Esophagus muscularis mucosa (tissue), 4 donors: ENCODE data around the gene SAP25. TPM values are rescaled to one million over a fixed set of nuclear protein-coding genes. Genes with fewer than 3 reads are reported as not detected.

Source experiments
- DNase-seq: peaks from one replicate; pipeline ENCODE4 v3.0.0-alpha.2; 2017; ENCODE audit errors: extremely low spot score
- H3K27ac ChIP-seq, 4 donors: fragments of 200-600 bp; sonication (generic); replicated peaks in 1 of 4; 1 replicate in 3 of 4; 2 replicates in 1 of 4; pipeline ENCODE4 v1.5.1; 2016 to 2019; ENCODE audit warnings: mild to moderate bottlenecking in 1 of 4
- H3K27me3 ChIP-seq, 4 donors: fragments of 200-600 bp; sonication (generic); one replicate each; pipeline versions ENCODE4 v1.5.1 to v1.6.0; 2016 to 2019
- H3K36me3 ChIP-seq, 4 donors: fragments of 200-600 bp; sonication (generic); one replicate each; pipeline ENCODE4 v1.5.1; 2016 to 2019
- H3K4me1 ChIP-seq, 4 donors: fragments of 200-600 bp; sonication (generic); one replicate each; pipeline ENCODE4 v1.5.1; 2016 to 2019
- H3K4me3 ChIP-seq, 4 donors: fragments of 200-600 bp; sonication (generic); 1 replicate in 2 of 4; 2 replicates in 2 of 4; pipeline ENCODE4 v1.5.1; 2016 to 2019; ENCODE audit warnings: mild to moderate bottlenecking in 4 of 4, moderate library complexity in 1 of 4
- H3K9me3 ChIP-seq, 4 donors: fragments of 200-600 bp; sonication (generic); 1 replicate in 3 of 4; 2 replicates in 1 of 4; pipeline ENCODE4 v1.5.1; 2016 to 2019
- EP300 ChIP-seq: sonication (generic); formaldehyde crosslinking; IDR thresholded peaks from one replicate; pipeline ENCODE4 v1.6.1; 2017; ENCODE audit warnings: antibody characterized with exemption
- POLR2A ChIP-seq: fragments of 450-650 bp; IDR thresholded peaks from one replicate; pipeline ENCODE4 v1.6.1; 2017; ENCODE audit warnings: antibody characterized with exemption, moderate library complexity, mild to moderate bottlenecking, low read depth
- POLR2AphosphoS5 ChIP-seq, 2 donors: sonication (generic); formaldehyde crosslinking; IDR thresholded peaks; one replicate each; pipeline ENCODE4 v1.6.1; 2017; ENCODE audit warnings: antibody characterized with exemption in 2 of 2
- WGBS: methylation state at CpG from one replicate; pipeline ENCODE4 v1.1.5; 2018; 5-methylcytosine and 5-hydroxymethylcytosine counted together
- intact Hi-C: fragments of 100-400 bp; cut with DNase I; formaldehyde crosslinking; loops from one replicate; pipeline ENCODE4 v1.15.1; 2023
- total RNA-seq, 4 donors: library from RNA; depleted of rRNA; stranded (reverse); fragments of >200 nt; gene quantifications; one replicate each; pipeline versions ENCODE4 v1.1.0 to v1.2.1, GENCODE V29; 2016
- TF ChIP-seq, protein P1 (sequence below), 3 experiments: fragments of 200-600 bp in 2 of 3; fragments of 450-650 bp in 1 of 3; sonication (generic) in 2 of 3; IDR thresholded peaks; one replicate each; pipeline ENCODE4 v1.5.1; 2017 to 2019; ENCODE audit warnings: antibody characterized with exemption in 3 of 3, mild to moderate bottlenecking in 2 of 3, moderate library complexity in 1 of 3

The SAP25 gene
- total RNA-seq, 4 donors from 2014 or later: 0.83 to 0.92 TPM; not detected in 2

DNA sequence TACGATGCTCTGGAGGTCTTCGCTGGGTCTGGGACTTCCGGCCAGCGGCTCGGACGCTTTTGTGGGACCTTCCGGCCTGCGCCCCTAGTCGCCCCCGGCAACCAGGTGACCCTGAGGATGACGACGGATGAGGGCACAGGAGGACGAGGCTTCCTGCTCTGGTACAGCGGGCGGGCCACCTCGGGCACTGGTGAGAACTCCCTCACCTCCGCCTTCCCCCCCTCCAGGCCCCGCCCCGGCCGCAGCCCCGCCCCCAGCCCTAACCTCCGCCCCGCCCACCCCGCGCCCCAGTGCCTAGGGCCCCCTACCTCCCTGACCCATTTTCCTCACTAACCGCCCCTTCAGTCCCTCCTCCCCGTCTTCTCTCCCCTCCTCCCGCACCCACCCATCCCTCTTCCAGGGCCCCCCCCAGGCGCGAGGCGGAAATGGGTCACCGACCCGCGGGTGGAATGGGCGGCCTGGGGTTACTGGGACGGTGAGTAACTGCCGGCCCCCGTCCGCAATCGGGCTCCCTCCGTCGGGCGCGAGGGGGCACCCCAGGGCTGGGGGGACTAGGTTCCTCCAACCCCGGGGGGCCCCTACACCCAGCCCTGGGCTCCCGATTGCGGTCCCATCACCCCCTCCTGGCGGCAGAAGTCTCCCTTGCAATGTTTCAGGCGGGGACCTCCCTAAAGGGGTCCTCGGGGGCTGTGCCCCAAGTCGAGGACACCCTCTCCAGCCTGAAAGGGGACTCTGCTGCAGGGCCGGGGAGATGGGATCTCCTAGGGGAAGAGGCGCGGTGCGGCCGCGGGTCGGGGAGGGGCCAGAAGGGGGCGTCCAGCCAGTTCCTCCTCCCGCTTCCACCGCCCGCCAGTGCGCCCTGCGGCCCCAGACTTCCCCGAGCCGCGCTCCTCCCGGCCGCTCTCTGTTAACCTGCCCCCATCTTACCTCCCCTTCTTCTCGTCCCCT lies 30.6 kb upstream of the SAP25 start:
- Histone ChIP-seq H3K27ac (peak overlapping the region; percentile 84 to 89 (median 86)), H3K9me3 (no peaks in the 10 kb centered on the region), H3K36me3 (no peaks in the 10 kb centered on the region), H3K4me1 (peaks cover 20 to 48% (median 43%) of the 10 kb centered on the region in 4 donors), H3K27me3 (no peaks in the 10 kb centered on the region), H3K4me3 (peak overlapping the region; percentile 66 to 90 (median 74))
- DNase-seq: no peak
- peak; percentile 45 for TF ChIP-seq POLR2A
- TF ChIP-seq EP300: no peak
- TF ChIP-seq, protein P1, sequence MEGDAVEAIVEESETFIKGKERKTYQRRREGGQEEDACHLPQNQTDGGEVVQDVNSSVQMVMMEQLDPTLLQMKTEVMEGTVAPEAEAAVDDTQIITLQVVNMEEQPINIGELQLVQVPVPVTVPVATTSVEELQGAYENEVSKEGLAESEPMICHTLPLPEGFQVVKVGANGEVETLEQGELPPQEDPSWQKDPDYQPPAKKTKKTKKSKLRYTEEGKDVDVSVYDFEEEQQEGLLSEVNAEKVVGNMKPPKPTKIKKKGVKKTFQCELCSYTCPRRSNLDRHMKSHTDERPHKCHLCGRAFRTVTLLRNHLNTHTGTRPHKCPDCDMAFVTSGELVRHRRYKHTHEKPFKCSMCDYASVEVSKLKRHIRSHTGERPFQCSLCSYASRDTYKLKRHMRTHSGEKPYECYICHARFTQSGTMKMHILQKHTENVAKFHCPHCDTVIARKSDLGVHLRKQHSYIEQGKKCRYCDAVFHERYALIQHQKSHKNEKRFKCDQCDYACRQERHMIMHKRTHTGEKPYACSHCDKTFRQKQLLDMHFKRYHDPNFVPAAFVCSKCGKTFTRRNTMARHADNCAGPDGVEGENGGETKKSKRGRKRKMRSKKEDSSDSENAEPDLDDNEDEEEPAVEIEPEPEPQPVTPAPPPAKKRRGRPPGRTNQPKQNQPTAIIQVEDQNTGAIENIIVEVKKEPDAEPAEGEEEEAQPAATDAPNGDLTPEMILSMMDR (IDR thresholded peaks at IDR 0.05): peak; percentile 27 to 45 (median 39)
- TF ChIP-seq POLR2AphosphoS5 (IDR thresholded peaks at IDR 0.05): peak; percentile 63 to 89
- 0% methylated on average over 23 of the region's 70 CpGs for WGBS
- intact Hi-C loops: loop anchor here (5.0 to 10.0 kb wide), 2 partner anchors 88 to 250 kb away; partner anchors contain the start of genes GIGYF1 and SLC12A9

DNA sequence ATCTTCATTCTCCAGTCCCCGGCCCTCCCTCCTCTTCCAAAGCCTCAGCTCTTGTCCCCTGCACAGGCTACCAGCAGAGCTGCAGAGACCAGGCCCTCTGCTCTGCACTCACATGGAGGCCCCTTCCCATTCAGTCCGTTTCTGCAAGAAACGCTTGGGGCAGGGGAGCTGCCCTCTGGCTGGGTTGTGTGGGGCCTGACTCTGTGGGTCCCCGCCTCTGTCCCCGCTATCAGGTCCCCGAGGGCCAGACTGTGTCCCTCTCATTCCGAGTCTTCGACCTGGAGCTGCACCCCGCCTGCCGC lies 30.0 kb upstream of the SAP25 start:
- 8% methylated on average over 10 of the region's 10 CpGs for WGBS
- TF ChIP-seq, protein P1 (IDR thresholded peaks at IDR 0.05): no peak
- Histone ChIP-seq H3K36me3 (no peaks in the 10 kb centered on the region), H3K27ac (peak overlapping the region; percentile 84 to 89 (median 86)), H3K9me3 (no peaks in the 10 kb centered on the region), H3K4me1 (peaks cover 20 to 48% (median 43%) of the 10 kb centered on the region in 4 donors), H3K27me3 (no peaks in the 10 kb centered on the region), H3K4me3 (peak overlapping the region; percentile 66 to 90 (median 74))
- DNase-seq: no peak
- intact Hi-C loops: loop anchor here (2.0 to 10.0 kb wide), 3 partner anchors 17 to 251 kb away; partner anchors contain the start of genes FBXO24, GIGYF1, LRCH4 and SLC12A9

DNA sequence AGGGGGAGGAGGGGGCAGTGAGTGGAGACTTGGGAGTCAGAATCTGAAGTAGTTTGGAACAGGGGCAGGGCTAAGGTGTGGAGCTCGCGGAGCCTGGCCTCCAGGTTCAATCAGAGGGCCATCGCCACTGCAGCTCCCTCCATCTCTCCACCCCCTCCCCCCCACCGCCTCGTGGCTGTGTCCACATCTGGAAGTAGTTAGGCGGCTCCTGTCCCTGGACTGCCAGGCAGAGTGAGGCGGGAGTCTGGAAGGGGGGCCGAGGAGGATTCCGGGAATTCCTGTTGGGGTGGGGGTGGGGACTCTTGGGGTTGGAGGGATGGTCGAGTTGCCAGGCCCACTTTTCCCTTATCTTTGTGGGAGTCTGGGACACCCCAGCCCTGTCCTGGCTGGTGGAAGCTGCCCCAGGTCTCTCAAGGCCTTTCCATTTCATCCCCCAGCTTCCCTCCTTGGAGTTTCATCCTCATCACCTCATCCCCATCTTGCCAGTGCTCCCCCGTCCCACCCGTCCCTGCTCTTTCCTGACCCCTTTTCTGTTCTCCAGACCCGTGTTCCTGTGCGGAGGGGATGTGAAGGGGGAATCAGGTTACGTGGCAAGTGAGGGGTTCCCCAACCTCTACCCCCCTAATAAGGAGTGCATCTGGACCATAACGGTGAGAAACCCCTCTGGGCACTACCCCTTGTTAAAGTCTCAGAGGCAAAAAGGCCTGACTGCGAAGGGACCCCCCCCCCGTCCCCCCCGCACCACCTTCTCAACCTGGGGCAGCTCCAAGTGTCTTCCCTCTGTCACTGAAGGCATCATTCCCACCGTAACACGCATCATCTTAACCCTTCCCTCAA lies 29.4 kb upstream of the SAP25 start:
- no peaks in the 10 kb centered on the region for H3K36me3 ChIP-seq
- H3K4me1 ChIP-seq: peaks cover 20 to 48% (median 43%) of the 10 kb centered on the region in 4 donors
- H3K27me3 ChIP-seq: no peaks in the 10 kb centered on the region
- intact Hi-C loops: loop anchor here (2.0 to 10.0 kb wide), 3 partner anchors 16 to 252 kb away; partner anchors contain the start of genes FBXO24, GIGYF1, LRCH4 and SLC12A9
- TF ChIP-seq POLR2AphosphoS5 (IDR thresholded peaks at IDR 0.05) (peak in 1 of 2 donors; percentile 53), POLR2A (no peak)
- no peaks in the 10 kb centered on the region for H3K9me3 ChIP-seq
- DNase-seq: peak; percentile 95
- 47% methylated on average over 14 of the region's 21 CpGs for WGBS
- peak overlapping the region; percentile 66 to 90 (median 74) for H3K4me3 ChIP-seq
- H3K27ac ChIP-seq: peak overlapping the region; percentile 84 to 89 (median 86)

DNA sequence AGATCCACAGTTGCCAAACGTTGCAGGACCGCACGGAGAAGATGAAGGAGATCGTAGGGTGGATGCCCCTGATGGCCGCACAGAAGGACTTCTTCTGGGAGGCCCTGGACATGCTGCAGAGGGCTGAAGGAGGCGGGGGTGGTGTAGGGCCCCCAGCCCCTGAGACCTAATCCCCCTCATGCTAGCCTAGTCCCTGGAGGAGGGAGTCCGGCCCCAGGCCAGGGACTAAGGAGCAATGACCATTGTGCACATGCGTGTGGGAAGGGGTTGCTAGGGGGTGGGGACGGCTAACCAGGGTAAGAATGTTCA lies 27.0 kb upstream of the SAP25 start:
- H3K4me3 ChIP-seq: no peak overlapping the region
- H3K36me3 ChIP-seq: no peaks in the 10 kb centered on the region
- intact Hi-C loops: loop anchor here (5.0 to 10.0 kb wide), 2 partner anchors 92 to 254 kb away; partner anchors contain the start of genes GIGYF1 and SLC12A9
- no peaks in the 10 kb centered on the region for H3K9me3 ChIP-seq
- H3K27ac ChIP-seq: no peak overlapping the region
- H3K4me1 ChIP-seq: peaks cover 20 to 44% (median 39%) of the 10 kb centered on the region in 4 donors
- no peak for DNase-seq
- TF ChIP-seq POLR2AphosphoS5 (IDR thresholded peaks at IDR 0.05): no peak
- no peak for TF ChIP-seq POLR2A
- TF ChIP-seq, protein P1 (IDR thresholded peaks at IDR 0.05): no peak
- no peak for TF ChIP-seq EP300
- WGBS: 85% methylated on average over 4 of the region's 9 CpGs
- no peaks in the 10 kb centered on the region for H3K27me3 ChIP-seq
